Measurements from ENCODE around the gene SETD2. TPM values are rescaled to one million over a fixed set of nuclear protein-coding genes. Genes with fewer than 3 reads are reported as not detected.

The SETD2 gene
- total RNA-seq, 1 donor from 2014 or later = 73.9 TPM

- Mint-ChIP-seq H3K27me3 (no peaks in the 10 kb centered on the region), H3K9me3 (ENCODE audit: low read depth) (no peaks in the 10 kb centered on the region), H3K27ac (no peak overlapping the region), H3K36me3 (ENCODE audit: insufficient read depth) (peaks cover 10% of the 10 kb centered on the region), H3K4me3 (ENCODE audit: low read depth) (no peak overlapping the region), H3K4me1 (ENCODE audit: low read depth) (peaks cover 35% of the 10 kb centered on the region)
- TF ChIP-seq, protein P1, sequence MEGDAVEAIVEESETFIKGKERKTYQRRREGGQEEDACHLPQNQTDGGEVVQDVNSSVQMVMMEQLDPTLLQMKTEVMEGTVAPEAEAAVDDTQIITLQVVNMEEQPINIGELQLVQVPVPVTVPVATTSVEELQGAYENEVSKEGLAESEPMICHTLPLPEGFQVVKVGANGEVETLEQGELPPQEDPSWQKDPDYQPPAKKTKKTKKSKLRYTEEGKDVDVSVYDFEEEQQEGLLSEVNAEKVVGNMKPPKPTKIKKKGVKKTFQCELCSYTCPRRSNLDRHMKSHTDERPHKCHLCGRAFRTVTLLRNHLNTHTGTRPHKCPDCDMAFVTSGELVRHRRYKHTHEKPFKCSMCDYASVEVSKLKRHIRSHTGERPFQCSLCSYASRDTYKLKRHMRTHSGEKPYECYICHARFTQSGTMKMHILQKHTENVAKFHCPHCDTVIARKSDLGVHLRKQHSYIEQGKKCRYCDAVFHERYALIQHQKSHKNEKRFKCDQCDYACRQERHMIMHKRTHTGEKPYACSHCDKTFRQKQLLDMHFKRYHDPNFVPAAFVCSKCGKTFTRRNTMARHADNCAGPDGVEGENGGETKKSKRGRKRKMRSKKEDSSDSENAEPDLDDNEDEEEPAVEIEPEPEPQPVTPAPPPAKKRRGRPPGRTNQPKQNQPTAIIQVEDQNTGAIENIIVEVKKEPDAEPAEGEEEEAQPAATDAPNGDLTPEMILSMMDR (IDR thresholded peaks at IDR 0.05; ENCODE audit: unreplicated experiment) = no peak
- no peak for DNase-seq (ENCODE audit: low spot score, unreplicated experiment)
Observed at GRCh38 chr3:46985588-46985987, 178.3 kb downstream of the SETD2 start.

DNA sequence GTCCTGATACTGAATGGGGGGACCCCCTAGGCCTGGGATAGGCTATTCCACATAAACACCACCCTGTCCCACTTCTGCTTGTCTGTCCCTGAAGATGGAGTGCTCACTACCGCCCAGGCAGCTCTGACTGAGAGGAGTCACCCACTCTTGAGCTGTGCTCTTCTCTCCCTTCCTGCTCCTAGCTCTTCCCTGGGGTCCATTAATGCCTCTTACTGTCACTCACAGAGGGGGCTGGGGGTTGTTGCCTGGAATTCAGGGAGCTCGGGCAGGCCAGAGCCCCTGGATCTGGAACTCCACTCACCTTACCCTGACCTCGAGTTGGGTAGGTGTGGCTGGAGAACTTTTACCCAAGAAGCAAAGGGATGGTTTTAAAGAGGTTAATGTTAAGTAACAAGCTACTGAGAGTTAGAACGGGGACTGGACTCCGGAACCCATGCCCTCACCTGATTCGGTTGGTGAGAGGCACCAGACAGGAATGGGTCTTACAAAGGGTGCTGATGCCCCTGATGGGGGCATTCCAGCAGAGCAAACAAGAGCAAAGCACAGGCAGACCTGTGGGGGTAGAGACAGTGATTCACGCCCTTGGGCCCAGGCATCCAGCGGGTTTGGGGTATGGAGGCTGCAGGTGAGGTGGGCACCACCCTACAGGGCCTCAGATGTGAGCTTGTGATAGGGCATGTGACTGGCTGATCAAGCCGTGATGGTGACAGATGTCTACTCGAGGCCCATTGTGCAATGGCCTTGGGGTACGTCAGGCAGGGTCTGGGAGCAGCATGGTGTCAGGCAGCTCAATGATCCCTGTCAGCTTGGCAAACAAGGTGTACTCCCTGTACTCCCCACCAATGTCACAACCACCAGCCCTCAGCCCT lies 179.1 kb downstream of the SETD2 start:
- Mint-ChIP-seq H3K27me3 (no peaks in the 10 kb centered on the region), H3K36me3 (ENCODE audit: insufficient read depth) (peaks cover 5% of the 10 kb centered on the region), H3K9me3 (ENCODE audit: low read depth) (no peaks in the 10 kb centered on the region), H3K4me3 (ENCODE audit: low read depth) (no peak overlapping the region), H3K4me1 (ENCODE audit: low read depth) (peaks cover 36% of the 10 kb centered on the region), H3K27ac (no peak overlapping the region)
- TF ChIP-seq, protein P1 (IDR thresholded peaks at IDR 0.05; ENCODE audit: unreplicated experiment) = no peak
- DNase-seq (ENCODE audit: low spot score, unreplicated experiment) = no peak

- H3K36me3 Mint-ChIP-seq (ENCODE audit: insufficient read depth) = peaks cover 1% of the 10 kb centered on the region
- peak overlapping the region; percentile 91 for H3K27ac Mint-ChIP-seq
- H3K27me3 Mint-ChIP-seq = no peaks in the 10 kb centered on the region
- no peak for DNase-seq (ENCODE audit: low spot score, unreplicated experiment)
- TF ChIP-seq, protein P1 (IDR thresholded peaks at IDR 0.05; ENCODE audit: unreplicated experiment) = no peak
- H3K4me3 Mint-ChIP-seq (ENCODE audit: low read depth) = no peak overlapping the region
- H3K4me1 Mint-ChIP-seq (ENCODE audit: low read depth) = peaks cover 46% of the 10 kb centered on the region
- H3K9me3 Mint-ChIP-seq (ENCODE audit: low read depth) = no peaks in the 10 kb centered on the region
Observed at GRCh38 chr3:46982546-46982945, 181.4 kb downstream of the SETD2 start.

GRCh38 chr3:46981932-46982471 lies 181.9 kb downstream of the SETD2 start:
- Mint-ChIP-seq H3K27ac (peak overlapping the region; percentile 86), H3K27me3 (no peaks in the 10 kb centered on the region), H3K36me3 (ENCODE audit: insufficient read depth) (peaks cover 1% of the 10 kb centered on the region), H3K4me3 (ENCODE audit: low read depth) (peak overlapping the region; percentile 84), H3K9me3 (ENCODE audit: low read depth) (no peaks in the 10 kb centered on the region), H3K4me1 (ENCODE audit: low read depth) (peaks cover 47% of the 10 kb centered on the region)
- TF ChIP-seq, protein P1 (IDR thresholded peaks at IDR 0.05; ENCODE audit: unreplicated experiment) = no peak
- no peak for DNase-seq (ENCODE audit: low spot score, unreplicated experiment)

DNA sequence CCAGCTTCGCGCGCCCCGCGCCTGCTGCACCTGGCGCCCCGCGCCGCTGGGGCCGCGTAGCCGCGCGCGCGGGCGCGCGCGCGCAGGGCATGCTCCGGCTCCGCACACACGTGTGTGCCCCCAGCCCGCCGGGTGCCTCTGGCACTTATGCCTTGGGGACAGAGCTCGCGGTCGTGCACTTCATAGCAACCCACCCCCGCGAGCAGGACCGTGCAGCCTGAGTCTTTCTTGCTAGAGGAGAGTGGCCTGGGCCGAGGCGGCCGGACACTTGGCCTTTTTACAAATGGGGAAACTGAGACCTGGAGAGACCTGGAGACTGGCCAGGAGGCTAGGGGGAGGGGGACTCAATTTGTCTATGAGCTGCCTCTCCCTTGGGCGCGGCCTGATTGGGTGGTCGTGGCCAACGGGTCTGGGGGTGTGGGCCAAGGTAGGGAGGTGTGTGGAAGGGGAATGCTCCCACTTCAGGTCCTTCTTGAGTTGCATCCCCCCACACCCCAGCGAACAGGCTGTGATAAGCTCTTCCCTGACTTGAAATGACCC lies 183.9 kb downstream of the SETD2 start:
- TF ChIP-seq, protein P1 (IDR thresholded peaks at IDR 0.05; ENCODE audit: unreplicated experiment) = no peak
- Mint-ChIP-seq H3K4me3 (ENCODE audit: low read depth) (peak overlapping the region; percentile 84), H3K27me3 (no peaks in the 10 kb centered on the region), H3K36me3 (ENCODE audit: insufficient read depth) (peaks cover 3% of the 10 kb centered on the region), H3K4me1 (ENCODE audit: low read depth) (peaks cover 47% of the 10 kb centered on the region), H3K27ac (peak overlapping the region; percentile 59), H3K9me3 (ENCODE audit: low read depth) (no peaks in the 10 kb centered on the region)
- DNase-seq (ENCODE audit: low spot score, unreplicated experiment) = no peak
